LNCaP clone FGC (cell line): ENCODE results near the gene PNMA6A.
"Not testable (repeated sequence)": the region's sequence is repeated elsewhere in the genome, so short reads cannot be mapped to it uniquely, and the experiment has no call there.

Experiments used
- DNase-seq: peaks from one replicate; pipeline ENCODE4 v3.0.0-alpha.2; 2011; ENCODE audit warnings: low read depth
- H3K4me3 ChIP-seq: 2 replicates; pipeline ENCODE4 v1.5.1; 2011; ENCODE audit warnings: mild to moderate bottlenecking, low read depth, low read length, control low read depth
- TF ChIP-seq, protein P1 (sequence below): IDR thresholded peaks from 2 replicates; pipeline ENCODE4 v1.5.1; 2012; ENCODE audit warnings: mild to moderate bottlenecking; ENCODE audit not compliant: control insufficient read depth, insufficient read depth; ENCODE audit errors: extremely low read depth

Gene PNMA6A

DNA sequence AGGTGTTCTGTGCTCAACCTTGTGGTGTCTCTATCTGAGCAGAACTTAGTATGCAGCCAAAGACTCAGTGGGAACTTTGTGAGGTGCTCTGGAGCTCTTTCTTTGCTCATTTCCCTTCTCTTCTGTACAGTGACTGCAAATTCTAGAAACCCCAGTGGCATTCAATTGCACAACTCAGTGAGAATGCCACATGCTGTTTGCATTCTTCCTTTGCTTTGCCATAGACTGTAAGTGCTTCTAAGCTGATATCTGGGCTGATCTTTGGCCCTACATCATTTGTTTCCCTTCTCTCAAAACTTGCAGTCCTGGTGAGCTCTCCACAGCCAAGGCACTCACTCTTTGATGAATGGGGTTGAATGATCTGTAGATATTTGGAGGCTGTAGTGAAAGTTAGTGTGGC is 8.9 kb upstream of the PNMA6A start:
- DNase-seq, result no peak
- no peak overlapping the region for H3K4me3 ChIP-seq
- TF ChIP-seq, protein P1, sequence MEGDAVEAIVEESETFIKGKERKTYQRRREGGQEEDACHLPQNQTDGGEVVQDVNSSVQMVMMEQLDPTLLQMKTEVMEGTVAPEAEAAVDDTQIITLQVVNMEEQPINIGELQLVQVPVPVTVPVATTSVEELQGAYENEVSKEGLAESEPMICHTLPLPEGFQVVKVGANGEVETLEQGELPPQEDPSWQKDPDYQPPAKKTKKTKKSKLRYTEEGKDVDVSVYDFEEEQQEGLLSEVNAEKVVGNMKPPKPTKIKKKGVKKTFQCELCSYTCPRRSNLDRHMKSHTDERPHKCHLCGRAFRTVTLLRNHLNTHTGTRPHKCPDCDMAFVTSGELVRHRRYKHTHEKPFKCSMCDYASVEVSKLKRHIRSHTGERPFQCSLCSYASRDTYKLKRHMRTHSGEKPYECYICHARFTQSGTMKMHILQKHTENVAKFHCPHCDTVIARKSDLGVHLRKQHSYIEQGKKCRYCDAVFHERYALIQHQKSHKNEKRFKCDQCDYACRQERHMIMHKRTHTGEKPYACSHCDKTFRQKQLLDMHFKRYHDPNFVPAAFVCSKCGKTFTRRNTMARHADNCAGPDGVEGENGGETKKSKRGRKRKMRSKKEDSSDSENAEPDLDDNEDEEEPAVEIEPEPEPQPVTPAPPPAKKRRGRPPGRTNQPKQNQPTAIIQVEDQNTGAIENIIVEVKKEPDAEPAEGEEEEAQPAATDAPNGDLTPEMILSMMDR, result no peak

DNA sequence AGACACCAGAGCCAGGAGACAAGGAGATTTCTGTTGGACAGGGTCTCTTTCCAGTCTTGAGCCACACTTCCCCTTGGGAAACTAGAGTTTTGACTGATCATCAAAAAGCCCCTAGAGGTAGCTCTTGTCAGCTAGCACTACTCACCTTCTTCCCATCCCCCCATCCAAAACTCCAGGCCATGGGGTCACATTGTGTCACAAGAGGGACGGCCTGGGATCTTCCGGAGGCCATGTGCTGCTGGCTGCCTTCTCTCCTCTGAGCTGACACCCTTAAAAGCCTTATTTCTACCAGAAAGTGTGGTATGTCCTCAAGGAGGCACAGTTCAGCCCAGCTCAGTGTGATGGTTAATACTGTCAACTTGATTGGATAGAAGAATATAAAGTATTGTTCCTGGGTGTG is 8.2 kb upstream of the PNMA6A start:
- TF ChIP-seq, protein P1, result no peak
- no peak overlapping the region for H3K4me3 ChIP-seq
- no peak for DNase-seq

DNA sequence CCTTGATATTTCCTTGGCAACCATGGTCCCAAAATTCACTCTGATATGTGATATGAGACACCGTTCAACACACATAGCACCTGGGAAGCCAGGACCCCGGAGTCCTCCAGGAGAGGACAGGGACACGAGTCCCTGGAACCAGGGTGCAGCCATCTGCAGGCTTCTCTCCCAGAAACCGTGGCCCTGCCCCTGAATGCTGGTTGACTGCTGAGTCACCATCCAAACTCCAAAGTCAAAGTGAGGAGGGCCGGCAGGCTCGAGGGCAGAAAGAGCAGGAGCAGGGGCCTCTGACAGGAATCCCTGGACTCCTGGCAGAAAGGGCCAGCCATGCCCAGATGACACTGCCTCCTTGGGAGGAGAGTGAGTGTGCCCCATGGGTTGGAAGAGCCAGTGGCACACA is 6.9 kb upstream of the PNMA6A start:
- TF ChIP-seq, protein P1, result no peak
- no peak overlapping the region for H3K4me3 ChIP-seq
- no peak for DNase-seq

DNA sequence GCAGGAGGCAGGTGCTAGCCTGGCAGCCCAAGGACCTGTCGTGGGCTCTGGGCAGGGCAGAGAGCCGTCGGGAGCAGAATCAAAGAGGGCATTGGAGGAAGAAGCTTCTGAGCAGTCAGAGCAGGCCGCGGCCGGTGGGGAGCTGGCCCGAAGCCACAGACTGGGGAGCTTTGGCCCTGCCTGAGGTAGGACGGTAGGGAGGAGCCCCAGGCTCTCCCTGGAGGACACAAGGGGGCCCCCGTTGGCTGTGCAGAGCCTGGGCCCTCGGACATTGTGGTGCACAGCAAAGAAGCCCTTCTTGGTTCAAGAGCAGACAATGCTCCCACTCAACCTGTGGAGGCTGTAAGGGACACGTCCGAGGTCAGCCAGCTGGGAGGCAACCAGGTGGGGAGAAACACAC is 5.9 kb upstream of the PNMA6A start:
- H3K4me3 ChIP-seq, DNase-seq: not testable (repeated sequence)

DNA sequence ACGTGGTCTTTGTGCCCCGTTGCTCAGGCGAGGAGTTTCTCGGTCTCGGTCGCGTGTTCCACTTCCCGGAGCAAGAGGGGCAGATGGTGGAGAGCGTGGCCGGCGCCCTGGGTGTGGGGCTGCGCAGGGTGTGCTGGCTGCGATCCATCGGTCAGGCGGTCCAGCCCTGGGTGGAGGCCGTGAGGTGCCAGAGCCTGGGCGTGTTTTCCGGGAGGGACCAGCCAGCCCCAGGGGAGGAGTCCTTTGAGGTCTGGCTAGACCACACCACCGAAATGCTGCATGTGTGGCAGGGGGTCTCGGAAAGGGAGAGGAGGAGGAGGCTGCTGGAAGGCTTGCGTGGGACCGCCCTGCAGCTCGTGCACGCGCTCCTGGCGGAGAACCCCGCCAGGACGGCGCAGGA is 1.1 kb downstream of the PNMA6A start:
- H3K4me3 ChIP-seq, DNase-seq: not testable (repeated sequence)

DNA sequence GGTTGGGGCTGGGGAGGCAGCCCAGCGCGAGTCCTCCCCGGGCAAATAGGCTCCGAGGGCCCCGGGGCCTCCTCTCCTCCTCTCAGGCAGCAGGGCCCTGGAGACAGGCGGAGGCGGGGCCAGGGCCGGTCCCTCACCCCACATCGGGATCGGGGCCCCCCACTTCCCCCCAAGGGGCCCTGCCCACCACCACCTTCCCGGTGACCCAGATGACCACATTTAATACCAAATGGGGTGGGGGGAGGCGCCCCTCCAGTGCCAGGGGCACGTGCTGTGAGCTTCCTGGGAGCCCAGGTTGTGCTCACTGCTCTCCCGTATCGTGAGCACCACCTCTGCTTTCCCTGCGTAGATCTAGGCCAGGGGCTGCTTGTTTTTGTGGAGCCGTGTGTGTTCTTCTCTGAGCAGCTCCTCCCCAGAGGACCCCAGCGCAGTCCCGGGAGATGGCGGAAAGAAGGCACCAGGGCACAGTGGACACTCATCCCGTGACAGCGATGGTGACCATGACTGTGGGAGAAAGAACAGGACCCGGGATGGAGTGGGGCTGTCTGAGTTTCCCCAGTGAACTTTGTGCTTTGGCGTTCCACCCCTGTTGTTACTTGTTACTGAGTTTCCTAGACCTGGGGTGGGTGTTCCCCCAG is 2.1 kb downstream of the PNMA6A start:
- no peak overlapping the region for H3K4me3 ChIP-seq
- TF ChIP-seq, protein P1, result no peak
- DNase-seq, result no peak

DNA sequence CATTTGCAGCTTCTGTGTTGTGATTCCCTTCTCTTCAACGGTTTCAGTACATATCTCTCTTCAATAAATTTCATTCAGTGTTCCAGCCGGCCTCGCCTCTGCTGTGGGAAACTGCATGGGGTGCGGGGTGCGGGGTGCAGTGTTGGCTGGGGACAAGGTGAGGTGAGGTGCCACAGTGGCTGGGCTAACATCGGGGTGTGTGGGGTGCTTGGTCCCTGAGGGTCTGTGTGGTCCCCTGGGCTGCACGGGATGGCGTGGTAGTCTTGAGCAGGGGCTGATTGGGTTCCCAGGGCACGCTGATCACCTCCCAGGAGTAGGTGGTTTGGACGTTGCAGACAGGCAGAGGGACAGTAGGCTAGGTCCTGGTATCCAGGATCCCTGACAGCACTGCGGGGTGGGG is 2.7 kb downstream of the PNMA6A start:
- no peak overlapping the region for H3K4me3 ChIP-seq
- TF ChIP-seq, protein P1, result no peak
- DNase-seq, result no peak

DNA sequence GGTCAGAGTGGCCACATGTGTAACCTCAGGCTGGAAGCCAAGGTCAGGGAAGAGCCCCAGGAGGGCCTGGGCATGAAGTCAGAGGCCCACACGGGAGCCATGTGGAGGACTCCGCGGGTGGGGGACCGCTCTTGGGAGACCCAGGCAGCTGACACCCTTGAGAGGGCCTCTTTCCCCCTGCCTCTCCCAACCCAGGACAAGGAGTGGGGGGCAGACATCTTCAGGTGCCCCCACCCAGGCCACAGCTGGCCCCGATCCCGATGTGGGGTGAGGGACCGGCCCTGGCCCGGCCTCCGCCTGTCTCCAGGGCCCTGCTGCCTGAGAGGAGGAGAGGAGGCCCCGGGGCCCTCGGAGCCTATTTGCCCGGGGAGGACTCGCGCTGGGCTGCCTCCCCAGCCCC is 3.1 kb downstream of the PNMA6A start:
- H3K4me3 ChIP-seq, result no peak overlapping the region
- DNase-seq, result no peak
- TF ChIP-seq, protein P1, result no peak

DNA sequence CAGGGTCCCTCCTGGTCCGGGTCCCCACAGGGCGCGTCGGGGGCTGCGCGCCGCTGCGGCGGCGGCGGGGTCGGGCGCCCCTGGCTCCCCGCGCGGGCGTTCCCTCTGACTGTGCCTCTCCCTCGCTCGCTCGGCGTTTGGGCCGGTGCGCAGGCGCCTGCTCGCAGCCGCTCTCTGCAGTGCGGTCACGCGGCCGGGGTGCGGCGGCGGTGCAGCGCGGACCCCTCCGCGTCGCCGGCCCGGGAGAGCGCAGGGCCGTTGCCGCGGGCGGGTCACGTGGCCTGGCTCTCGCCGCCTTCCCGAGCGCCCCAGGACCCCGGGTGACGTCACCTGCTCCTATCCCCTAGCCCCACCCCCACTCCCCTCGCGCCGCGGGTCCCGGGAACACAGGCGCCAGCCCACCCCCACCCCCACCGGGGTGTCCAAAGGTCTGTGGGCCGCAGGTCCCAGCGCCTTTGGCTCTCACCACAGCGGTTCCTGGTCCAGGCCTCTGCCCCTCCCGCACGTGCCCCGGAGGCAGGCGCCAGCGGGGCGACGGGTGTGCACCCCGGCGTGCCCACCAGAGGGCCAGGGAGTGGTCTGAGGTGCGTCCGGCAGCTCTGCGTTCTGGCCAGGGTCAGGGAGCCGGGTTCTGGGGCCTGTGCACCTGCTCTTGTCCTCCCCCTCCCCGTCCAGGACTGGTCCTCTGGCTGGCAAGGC is 5.3 kb downstream of the PNMA6A start:
- not testable (repeated sequence) for H3K4me3 ChIP-seq

DNA sequence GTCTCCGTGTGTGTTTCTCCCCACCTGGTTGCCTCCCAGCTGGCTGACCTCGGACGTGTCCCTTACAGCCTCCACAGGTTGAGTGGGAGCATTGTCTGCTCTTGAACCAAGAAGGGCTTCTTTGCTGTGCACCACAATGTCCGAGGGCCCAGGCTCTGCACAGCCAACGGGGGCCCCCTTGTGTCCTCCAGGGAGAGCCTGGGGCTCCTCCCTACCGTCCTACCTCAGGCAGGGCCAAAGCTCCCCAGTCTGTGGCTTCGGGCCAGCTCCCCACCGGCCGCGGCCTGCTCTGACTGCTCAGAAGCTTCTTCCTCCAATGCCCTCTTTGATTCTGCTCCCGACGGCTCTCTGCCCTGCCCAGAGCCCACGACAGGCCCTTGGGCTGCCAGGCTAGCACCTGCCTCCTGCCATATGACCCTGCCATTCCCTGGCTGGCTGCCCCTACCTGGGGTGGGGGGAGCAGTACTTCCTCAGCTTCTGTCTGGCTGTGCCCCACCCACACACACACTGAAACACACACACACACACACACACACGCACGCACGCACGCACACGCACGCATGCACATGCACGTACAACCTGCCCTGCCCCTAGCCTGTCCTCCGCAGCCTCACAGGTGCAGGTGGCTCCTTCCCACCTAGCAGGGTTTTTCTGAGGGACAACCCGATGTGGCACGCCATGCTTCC is 11.1 kb downstream of the PNMA6A start:
- DNase-seq, H3K4me3 ChIP-seq: not testable (repeated sequence)

More for the DNA sequence above, 5.3 kb downstream of the PNMA6A start:
- not testable (repeated sequence) for DNase-seq
